Measurements from ENCODE around the gene AZIN2. TPM values are rescaled to one million over a fixed set of nuclear protein-coding genes. Genes with fewer than 3 reads are reported as not detected.
"Not testable (repeated sequence)": the region's sequence is repeated elsewhere in the genome, so short reads cannot be mapped to it uniquely, and the experiment has no call there.

Gene AZIN2
- total and polyA plus RNA-seq, 2 donors (not counting 3 experiments of a cell fraction or from before 2014, with no cell fraction given), result 0.91 to 1.4 TPM

GRCh38 chr1:33065301-33065700 is 15.7 kb upstream of the AZIN2 start:
- Histone ChIP-seq H3K9me1 (replicated peaks; ENCODE audit: control insufficient read depth, extremely low read depth, insufficient read depth, low read length) (no peaks in the 10 kb centered on the region), H3K9ac (replicated peaks; ENCODE audit: extremely low read depth, insufficient read depth, low read length) (no peak overlapping the region), H2AFZ (ENCODE audit: low read depth, low read length) (no peak overlapping the region), H3K36me3 (ENCODE audit: control insufficient read depth in 2 of 2, extremely low read depth in 1 of 2, insufficient read depth in 2 of 2, low read length in 2 of 2) (no peaks in the 10 kb centered on the region), H3K4me2 (ENCODE audit: insufficient read depth, low read length) (no peak overlapping the region), H3K9me3 (replicated peaks; ENCODE audit: control insufficient read depth, insufficient read depth, low read length) (peaks cover 5% of the 10 kb centered on the region), H3K4me3 (replicated peaks in 1 of 3; ENCODE audit: insufficient read depth in 1 of 3, low read depth in 1 of 3, low read length in 3 of 3) (no peak overlapping the region), H3K4me1 (ENCODE audit: control insufficient read depth, extremely low read depth, insufficient read depth, low read length) (no peaks in the 10 kb centered on the region), H4K20me1 (replicated peaks; ENCODE audit: control insufficient read depth, extremely low read depth, insufficient read depth, low read length) (no peaks in the 10 kb centered on the region), H3K27me3 (ENCODE audit: control insufficient read depth in 2 of 2, insufficient read depth in 2 of 2, low read length in 2 of 2) (no peaks in the 10 kb centered on the region), H3K79me2 (ENCODE audit: control insufficient read depth, insufficient read depth, low read length) (no peaks in the 10 kb centered on the region), H3K27ac (ENCODE audit: insufficient read depth, low read depth, low read length) (no peak overlapping the region)
- POLR2A ChIA-PET, result no interaction called here
- FAIRE-seq (no peak), DNase-seq (ENCODE audit: low read depth, low spot score) (no peak)
- CTCF ChIA-PET, result interaction anchor here (0.9 to 1.4 kb wide), 2 partner anchors 21 to 132 kb away, joined by 3 read pairs; no protein-coding TSS in a partner anchor
- TF ChIP-seq, protein P1, sequence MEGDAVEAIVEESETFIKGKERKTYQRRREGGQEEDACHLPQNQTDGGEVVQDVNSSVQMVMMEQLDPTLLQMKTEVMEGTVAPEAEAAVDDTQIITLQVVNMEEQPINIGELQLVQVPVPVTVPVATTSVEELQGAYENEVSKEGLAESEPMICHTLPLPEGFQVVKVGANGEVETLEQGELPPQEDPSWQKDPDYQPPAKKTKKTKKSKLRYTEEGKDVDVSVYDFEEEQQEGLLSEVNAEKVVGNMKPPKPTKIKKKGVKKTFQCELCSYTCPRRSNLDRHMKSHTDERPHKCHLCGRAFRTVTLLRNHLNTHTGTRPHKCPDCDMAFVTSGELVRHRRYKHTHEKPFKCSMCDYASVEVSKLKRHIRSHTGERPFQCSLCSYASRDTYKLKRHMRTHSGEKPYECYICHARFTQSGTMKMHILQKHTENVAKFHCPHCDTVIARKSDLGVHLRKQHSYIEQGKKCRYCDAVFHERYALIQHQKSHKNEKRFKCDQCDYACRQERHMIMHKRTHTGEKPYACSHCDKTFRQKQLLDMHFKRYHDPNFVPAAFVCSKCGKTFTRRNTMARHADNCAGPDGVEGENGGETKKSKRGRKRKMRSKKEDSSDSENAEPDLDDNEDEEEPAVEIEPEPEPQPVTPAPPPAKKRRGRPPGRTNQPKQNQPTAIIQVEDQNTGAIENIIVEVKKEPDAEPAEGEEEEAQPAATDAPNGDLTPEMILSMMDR (IDR thresholded peaks at IDR 0.05; ENCODE audit: extremely low read depth in 1 of 2, insufficient read depth in 1 of 2, low read depth in 1 of 2, low read length in 2 of 2), result no peak
- no peak for TF ChIP-seq MYC (IDR thresholded peaks at IDR 0.05; ENCODE audit: low read depth, low read length)
- TF ChIP-seq POLR2AphosphoS5 (IDR thresholded peaks at IDR 0.05; ENCODE audit: insufficient read depth, low read depth, low read length), result no peak
- TF ChIP-seq POLR2A (IDR thresholded peaks at IDR 0.05; ENCODE audit: low read depth, low read length), result no peak
- no peak for TF ChIP-seq MAX (IDR thresholded peaks at IDR 0.05; ENCODE audit: insufficient read depth, insufficient read length)
- no peak for TF ChIP-seq EZH2 (IDR thresholded peaks at IDR 0.05; ENCODE audit: borderline replicate concordance, low read depth, low read length, severe bottlenecking)
- TF ChIP-seq JUN (IDR thresholded peaks at IDR 0.05; ENCODE audit: borderline replicate concordance, insufficient read depth, insufficient read length, low read depth), result no peak
- TF ChIP-seq GATA2 (IDR thresholded peaks at IDR 0.05; ENCODE audit: insufficient read depth, insufficient read length, low read depth, low read length), result no peak
- no peak for TF ChIP-seq FOS (IDR thresholded peaks at IDR 0.05; ENCODE audit: borderline replicate concordance, insufficient read depth, low read length)
- BruUV-seq (replicated peaks), result no TSS peak
- dilution Hi-C loops (cut with MboI; ENCODE audit: extremely low pct_ligation_motif_present, low sequenced_read_pairs) (no loop called here), intact Hi-C loops (cut with micrococcal nuclease) (no loop called here)

GRCh38 chr1:33066477-33066876 is 14.5 kb upstream of the AZIN2 start:
- BruUV-seq (replicated peaks); dilution Hi-C loops (cut with MboI; ENCODE audit: extremely low pct_ligation_motif_present, low sequenced_read_pairs); H3K9ac ChIP-seq (replicated peaks; ENCODE audit: extremely low read depth, insufficient read depth, low read length); H3K4me1 ChIP-seq (ENCODE audit: control insufficient read depth, extremely low read depth, insufficient read depth, low read length); H3K9me3 ChIP-seq (replicated peaks; ENCODE audit: control insufficient read depth, insufficient read depth, low read length); H3K27me3 ChIP-seq (ENCODE audit: control insufficient read depth in 2 of 2, insufficient read depth in 2 of 2, low read length in 2 of 2); H3K4me3 ChIP-seq (replicated peaks in 1 of 3; ENCODE audit: insufficient read depth in 1 of 3, low read depth in 1 of 3, low read length in 3 of 3); H4K20me1 ChIP-seq (replicated peaks; ENCODE audit: control insufficient read depth, extremely low read depth, insufficient read depth, low read length); H3K79me2 ChIP-seq (ENCODE audit: control insufficient read depth, insufficient read depth, low read length); intact Hi-C loops (cut with micrococcal nuclease); H3K27ac ChIP-seq (ENCODE audit: insufficient read depth, low read depth, low read length); DNase-seq (ENCODE audit: low read depth, low spot score); H3K9me1 ChIP-seq (replicated peaks; ENCODE audit: control insufficient read depth, extremely low read depth, insufficient read depth, low read length); CTCF ChIA-PET; FAIRE-seq; H2AFZ ChIP-seq (ENCODE audit: low read depth, low read length); H3K4me2 ChIP-seq (ENCODE audit: insufficient read depth, low read length); H3K36me3 ChIP-seq (ENCODE audit: control insufficient read depth in 2 of 2, extremely low read depth in 1 of 2, insufficient read depth in 2 of 2, low read length in 2 of 2); POLR2A ChIA-PET: not testable (repeated sequence)

- H3K9me1 ChIP-seq (replicated peaks; ENCODE audit: control insufficient read depth, extremely low read depth, insufficient read depth, low read length); H3K36me3 ChIP-seq (ENCODE audit: control insufficient read depth in 2 of 2, extremely low read depth in 1 of 2, insufficient read depth in 2 of 2, low read length in 2 of 2); H4K20me1 ChIP-seq (replicated peaks; ENCODE audit: control insufficient read depth, extremely low read depth, insufficient read depth, low read length); dilution Hi-C loops (cut with MboI; ENCODE audit: extremely low pct_ligation_motif_present, low sequenced_read_pairs); H3K4me3 ChIP-seq (replicated peaks in 1 of 3; ENCODE audit: insufficient read depth in 1 of 3, low read depth in 1 of 3, low read length in 3 of 3); H2AFZ ChIP-seq (ENCODE audit: low read depth, low read length); BruUV-seq (replicated peaks); H3K27me3 ChIP-seq (ENCODE audit: control insufficient read depth in 2 of 2, insufficient read depth in 2 of 2, low read length in 2 of 2); FAIRE-seq; DNase-seq (ENCODE audit: low read depth, low spot score); H3K27ac ChIP-seq (ENCODE audit: insufficient read depth, low read depth, low read length); H3K79me2 ChIP-seq (ENCODE audit: control insufficient read depth, insufficient read depth, low read length); H3K9ac ChIP-seq (replicated peaks; ENCODE audit: extremely low read depth, insufficient read depth, low read length); H3K9me3 ChIP-seq (replicated peaks; ENCODE audit: control insufficient read depth, insufficient read depth, low read length); H3K4me1 ChIP-seq (ENCODE audit: control insufficient read depth, extremely low read depth, insufficient read depth, low read length); H3K4me2 ChIP-seq (ENCODE audit: insufficient read depth, low read length); CTCF ChIA-PET; POLR2A ChIA-PET; intact Hi-C loops (cut with micrococcal nuclease): not testable (repeated sequence)
Measured at GRCh38 chr1:33068108-33068507, 12.8 kb upstream of the AZIN2 start.
